Neural cell (in vitro differentiated cells): Measurements from ENCODE around the gene HSD11B2. TPM values are rescaled to one million over a fixed set of nuclear protein-coding genes. Genes with fewer than 3 reads are reported as not detected.

Source experiments
- H2AFZ ChIP-seq: fragments of 200-600, 300-800 bp; sonication (generic), shearing (Covaris generic); 2 replicates; pipeline ENCODE4 v1.6.0; 2014; ENCODE audit warnings: low read depth, mild to moderate bottlenecking, antibody characterized with exemption, low read length, moderate library complexity
- H3F3A ChIP-seq: fragments of 200-600 bp; shearing (Covaris generic); 2 replicates; pipeline ENCODE4 v1.6.1; 2016; ENCODE audit warnings: mild to moderate bottlenecking, moderate library complexity, mixed read lengths, antibody characterized with exemption, low read length; ENCODE audit not compliant: insufficient read depth, poor library complexity, severe bottlenecking
- H3K27ac ChIP-seq: fragments of 200-600, 300-800 bp; sonication (generic), shearing (Covaris generic); 2 replicates; pipeline ENCODE4 v1.5.1; 2014; ENCODE audit warnings: mild to moderate bottlenecking, low read length, moderate library complexity
- H3K27me3 ChIP-seq: fragments of 300-800, 200-600 bp; sonication (generic), shearing (Covaris generic); 2 replicates; pipeline ENCODE4 v1.6.0; 2014; ENCODE audit warnings: mild to moderate bottlenecking, low read depth, low read length, moderate library complexity; ENCODE audit not compliant: insufficient read depth
- H3K36me3 ChIP-seq: fragments of 300-800, 200-600 bp; sonication (generic), shearing (Covaris generic); 2 replicates; pipeline ENCODE4 v1.5.1; 2014; ENCODE audit warnings: mild to moderate bottlenecking, antibody characterized with exemption, low read length, moderate library complexity; ENCODE audit not compliant: insufficient read depth
- H3K4me2 ChIP-seq: fragments of 300-800, 200-600 bp; sonication (generic), shearing (Covaris generic); 2 replicates; pipeline ENCODE4 v1.6.0; 2014; ENCODE audit warnings: mild to moderate bottlenecking, low read length
- H3K4me3 ChIP-seq: fragments of 300-800, 200-600 bp; sonication (generic), shearing (Covaris generic); 2 replicates; pipeline ENCODE4 v1.5.1; 2014; ENCODE audit warnings: mild to moderate bottlenecking, low read length, moderate library complexity
- H3K79me2 ChIP-seq: fragments of 200-600 bp; shearing (Covaris generic); replicated peaks from 2 replicates; pipeline ENCODE4 v1.6.0; 2014; ENCODE audit warnings: mild to moderate bottlenecking, low read length, moderate library complexity; ENCODE audit not compliant: insufficient read depth
- H3K9ac ChIP-seq: fragments of 300-800, 200-600 bp; sonication (generic), shearing (Covaris generic); 2 replicates; pipeline ENCODE4 v1.6.1; 2016; ENCODE audit warnings: mild to moderate bottlenecking, low read length, mixed read lengths
- H3K9me2 ChIP-seq: fragments of 200-600 bp; shearing (Covaris generic); 2 replicates; pipeline ENCODE4 v1.6.1; 2016; ENCODE audit warnings: mild to moderate bottlenecking, low read length, mixed read lengths; ENCODE audit not compliant: insufficient read depth
- H3K9me3 ChIP-seq: fragments of 200-600, 300-800 bp; sonication (generic), shearing (Covaris generic); 2 replicates; pipeline ENCODE4 v1.6.1; 2016; ENCODE audit warnings: mild to moderate bottlenecking, mixed run types, low read length, moderate library complexity, mixed read lengths
- H4K20me1 ChIP-seq: fragments of 200-600 bp; shearing (Covaris generic); 2 replicates; pipeline ENCODE4 v1.6.1; 2016; ENCODE audit warnings: mild to moderate bottlenecking, mixed run types; ENCODE audit not compliant: insufficient read depth
- EP300 ChIP-seq: fragments of 450-650 bp; conservative IDR thresholded peaks from 2 replicates; pipeline ENCODE4 v1.6.1; 2014; ENCODE audit warnings: antibody characterized with exemption, mild to moderate bottlenecking, moderate library complexity; ENCODE audit not compliant: poor library complexity, severe bottlenecking
- EZH2 ChIP-seq: fragments of 200-600, 300-800 bp; shearing (Covaris generic), sonication (generic); IDR thresholded peaks from 2 replicates; pipeline ENCODE4 v1.6.1; 2014; ENCODE audit warnings: antibody characterized with exemption, low read length, borderline replicate concordance, mild to moderate bottlenecking; ENCODE audit not compliant: insufficient read depth, poor library complexity, severe bottlenecking
- MXI1 ChIP-seq: fragments of 450-650 bp; conservative IDR thresholded peaks from 2 replicates; pipeline ENCODE4 v1.6.1; 2014; ENCODE audit warnings: antibody characterized with exemption, mild to moderate bottlenecking; ENCODE audit not compliant: poor library complexity, severe bottlenecking
- POLR2AphosphoS5 ChIP-seq: IDR thresholded peaks from 2 replicates; pipeline ENCODE4 v1.6.1; 2012
- RAD21 ChIP-seq: fragments of 450-650 bp; conservative IDR thresholded peaks from 2 replicates; pipeline ENCODE4 v1.6.1; 2014; ENCODE audit warnings: antibody characterized with exemption, mild to moderate bottlenecking, moderate library complexity
- SMC3 ChIP-seq: fragments of 450-650 bp; conservative IDR thresholded peaks from 2 replicates; pipeline ENCODE4 v1.6.1; 2014; ENCODE audit warnings: antibody characterized with exemption, mild to moderate bottlenecking, moderate library complexity; ENCODE audit not compliant: poor library complexity
- TAF1 ChIP-seq: IDR thresholded peaks from 2 replicates; pipeline ENCODE4 v1.6.1; 2012; ENCODE audit warnings: low read depth
- polyA plus RNA-seq: library from polyadenylated mRNA; depleted of rRNA; stranded (reverse); fragments of >200 nt; gene quantifications from 2 replicates; pipeline ENCODE4 v1.2.3, GENCODE V29; 2014
- TF ChIP-seq, protein P1 (sequence below): fragments of 450-650 bp; IDR thresholded peaks from 2 replicates; pipeline ENCODE4 v1.5.1; 2014; ENCODE audit warnings: antibody characterized with exemption, mild to moderate bottlenecking, moderate library complexity; ENCODE audit not compliant: poor library complexity, severe bottlenecking
- TF ChIP-seq, protein P2 (sequence below): IDR thresholded peaks from 2 replicates; pipeline ENCODE4 v1.6.1; 2012; ENCODE audit warnings: borderline replicate concordance

HSD11B2 gene
- polyA plus RNA-seq, 1 donor from 2014 or later, result 0.24 TPM

DNA sequence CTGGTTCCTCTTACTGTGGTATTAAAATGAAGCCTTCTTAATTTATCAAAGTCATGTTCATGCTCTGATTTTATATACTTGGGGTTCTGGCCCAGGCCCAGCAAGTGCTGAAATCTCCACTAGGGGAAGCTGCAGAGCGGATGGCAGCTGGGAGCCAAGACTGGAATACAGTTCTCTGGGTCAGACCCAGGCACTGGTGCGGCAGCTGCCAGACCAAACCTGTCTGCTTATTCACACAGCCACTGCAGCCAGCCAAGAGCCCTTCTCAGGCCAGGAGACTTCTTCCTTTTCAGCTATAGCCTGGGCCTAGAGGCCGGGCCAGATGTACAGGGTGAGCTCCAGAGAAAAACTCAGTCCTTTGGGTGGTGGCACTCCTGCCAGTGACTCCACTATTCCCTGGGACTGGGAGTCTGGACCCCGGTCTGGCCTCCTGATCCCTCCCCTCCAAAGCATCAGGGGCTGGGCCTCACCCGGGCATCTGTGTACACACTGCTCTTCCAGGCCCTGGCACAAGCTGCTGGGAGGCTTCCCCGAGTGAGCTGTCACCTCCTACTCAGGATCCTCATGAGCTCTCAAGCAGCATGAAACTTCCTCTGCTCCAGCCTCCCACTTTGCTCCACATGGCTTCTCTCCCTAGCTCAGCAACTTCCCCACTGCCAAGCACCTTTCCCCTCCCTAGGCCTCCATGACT is 25.6 kb downstream of the HSD11B2 start:
- no peak overlapping the region for H3K4me3 ChIP-seq
- H3K9ac ChIP-seq, result no peak overlapping the region
- no peaks in the 10 kb centered on the region for H4K20me1 ChIP-seq
- no peaks in the 10 kb centered on the region for H3K79me2 ChIP-seq
- no peak overlapping the region for H2AFZ ChIP-seq
- no peaks in the 10 kb centered on the region for H3K36me3 ChIP-seq
- H3K27ac ChIP-seq, result no peak overlapping the region
- no peaks in the 10 kb centered on the region for H3K9me3 ChIP-seq
- no peak overlapping the region for H3K4me2 ChIP-seq
- H3F3A ChIP-seq, result no peaks in the 10 kb centered on the region
- H3K9me2 ChIP-seq, result no peaks in the 10 kb centered on the region
- TF ChIP-seq, protein P1, sequence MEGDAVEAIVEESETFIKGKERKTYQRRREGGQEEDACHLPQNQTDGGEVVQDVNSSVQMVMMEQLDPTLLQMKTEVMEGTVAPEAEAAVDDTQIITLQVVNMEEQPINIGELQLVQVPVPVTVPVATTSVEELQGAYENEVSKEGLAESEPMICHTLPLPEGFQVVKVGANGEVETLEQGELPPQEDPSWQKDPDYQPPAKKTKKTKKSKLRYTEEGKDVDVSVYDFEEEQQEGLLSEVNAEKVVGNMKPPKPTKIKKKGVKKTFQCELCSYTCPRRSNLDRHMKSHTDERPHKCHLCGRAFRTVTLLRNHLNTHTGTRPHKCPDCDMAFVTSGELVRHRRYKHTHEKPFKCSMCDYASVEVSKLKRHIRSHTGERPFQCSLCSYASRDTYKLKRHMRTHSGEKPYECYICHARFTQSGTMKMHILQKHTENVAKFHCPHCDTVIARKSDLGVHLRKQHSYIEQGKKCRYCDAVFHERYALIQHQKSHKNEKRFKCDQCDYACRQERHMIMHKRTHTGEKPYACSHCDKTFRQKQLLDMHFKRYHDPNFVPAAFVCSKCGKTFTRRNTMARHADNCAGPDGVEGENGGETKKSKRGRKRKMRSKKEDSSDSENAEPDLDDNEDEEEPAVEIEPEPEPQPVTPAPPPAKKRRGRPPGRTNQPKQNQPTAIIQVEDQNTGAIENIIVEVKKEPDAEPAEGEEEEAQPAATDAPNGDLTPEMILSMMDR, result no peak
- TF ChIP-seq TAF1, result no peak
- no peak for TF ChIP-seq POLR2AphosphoS5
- no peak for TF ChIP-seq EZH2
- TF ChIP-seq SMC3, result no peak
- TF ChIP-seq, protein P2, sequence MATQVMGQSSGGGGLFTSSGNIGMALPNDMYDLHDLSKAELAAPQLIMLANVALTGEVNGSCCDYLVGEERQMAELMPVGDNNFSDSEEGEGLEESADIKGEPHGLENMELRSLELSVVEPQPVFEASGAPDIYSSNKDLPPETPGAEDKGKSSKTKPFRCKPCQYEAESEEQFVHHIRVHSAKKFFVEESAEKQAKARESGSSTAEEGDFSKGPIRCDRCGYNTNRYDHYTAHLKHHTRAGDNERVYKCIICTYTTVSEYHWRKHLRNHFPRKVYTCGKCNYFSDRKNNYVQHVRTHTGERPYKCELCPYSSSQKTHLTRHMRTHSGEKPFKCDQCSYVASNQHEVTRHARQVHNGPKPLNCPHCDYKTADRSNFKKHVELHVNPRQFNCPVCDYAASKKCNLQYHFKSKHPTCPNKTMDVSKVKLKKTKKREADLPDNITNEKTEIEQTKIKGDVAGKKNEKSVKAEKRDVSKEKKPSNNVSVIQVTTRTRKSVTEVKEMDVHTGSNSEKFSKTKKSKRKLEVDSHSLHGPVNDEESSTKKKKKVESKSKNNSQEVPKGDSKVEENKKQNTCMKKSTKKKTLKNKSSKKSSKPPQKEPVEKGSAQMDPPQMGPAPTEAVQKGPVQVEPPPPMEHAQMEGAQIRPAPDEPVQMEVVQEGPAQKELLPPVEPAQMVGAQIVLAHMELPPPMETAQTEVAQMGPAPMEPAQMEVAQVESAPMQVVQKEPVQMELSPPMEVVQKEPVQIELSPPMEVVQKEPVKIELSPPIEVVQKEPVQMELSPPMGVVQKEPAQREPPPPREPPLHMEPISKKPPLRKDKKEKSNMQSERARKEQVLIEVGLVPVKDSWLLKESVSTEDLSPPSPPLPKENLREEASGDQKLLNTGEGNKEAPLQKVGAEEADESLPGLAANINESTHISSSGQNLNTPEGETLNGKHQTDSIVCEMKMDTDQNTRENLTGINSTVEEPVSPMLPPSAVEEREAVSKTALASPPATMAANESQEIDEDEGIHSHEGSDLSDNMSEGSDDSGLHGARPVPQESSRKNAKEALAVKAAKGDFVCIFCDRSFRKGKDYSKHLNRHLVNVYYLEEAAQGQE, result no peak
- TF ChIP-seq EP300, result no peak
- no peak for TF ChIP-seq MXI1
- TF ChIP-seq RAD21, result no peak
- no peaks in the 10 kb centered on the region for H3K27me3 ChIP-seq

DNA sequence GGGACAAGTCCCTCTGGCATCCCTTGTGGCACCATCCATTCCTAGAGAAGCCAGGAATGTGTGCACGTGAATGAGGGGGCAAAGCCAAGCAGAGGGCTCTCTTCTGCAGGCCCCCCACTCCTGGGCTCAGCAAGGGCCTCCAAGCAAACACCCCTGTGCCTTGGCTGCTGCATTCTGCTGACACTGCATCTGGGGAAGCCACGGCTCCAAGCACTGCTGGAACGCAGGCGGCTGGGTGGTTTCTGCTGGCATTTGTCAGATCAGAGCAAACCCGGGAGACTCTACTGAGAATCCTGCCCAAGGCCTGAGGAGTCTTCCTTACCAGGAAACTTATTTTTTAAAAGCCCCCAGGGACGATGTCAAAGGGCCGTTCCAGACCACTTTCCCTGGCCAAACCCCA is 26.7 kb downstream of the HSD11B2 start:
- H2AFZ ChIP-seq, result no peak overlapping the region
- no peak overlapping the region for H3K4me3 ChIP-seq
- no peaks in the 10 kb centered on the region for H3K9me2 ChIP-seq
- no peaks in the 10 kb centered on the region for H3F3A ChIP-seq
- H3K27ac ChIP-seq, result no peak overlapping the region
- TF ChIP-seq SMC3 (no peak), EP300 (no peak), MXI1 (no peak), TAF1 (no peak), POLR2AphosphoS5 (no peak), EZH2 (no peak), RAD21 (no peak)
- TF ChIP-seq, protein P2, result no peak
- TF ChIP-seq, protein P1, result no peak
- no peaks in the 10 kb centered on the region for H4K20me1 ChIP-seq
- H3K9ac ChIP-seq, result no peak overlapping the region
- H3K79me2 ChIP-seq, result no peaks in the 10 kb centered on the region
- no peaks in the 10 kb centered on the region for H3K27me3 ChIP-seq
- no peak overlapping the region for H3K4me2 ChIP-seq
- no peaks in the 10 kb centered on the region for H3K36me3 ChIP-seq
- no peaks in the 10 kb centered on the region for H3K9me3 ChIP-seq
